Fibroblast of upper back skin (primary cell): Measurements from ENCODE around the gene HELLS.
A peak's percentile ranks its signal among the peaks of the same experiment; 100 is the strongest.
"Not testable (repeated sequence)": the region's sequence is repeated elsewhere in the genome, so short reads cannot be mapped to it uniquely, and the experiment has no call there.

ENCODE experiments used
- DNase-seq: peaks from one replicate; pipeline ENCODE4 v3.0.0-alpha.2; 2013

The HELLS gene

GRCh38 chr10:94545391-94546048 is at the start of gene HELLS:
Gene HELLS (plus strand): TSS chr10:94545788. CDS start chr10:94545922, 134 bp downstream.
- DNase-seq, result peak; percentile 88

- DNase-seq, result no peak
Observed at GRCh38 chr10:94496010-94496409, 49.6 kb upstream of the HELLS start.

GRCh38 chr10:94496646-94497045 is 48.9 kb upstream of the HELLS start:
- DNase-seq, result no peak

GRCh38 chr10:94500063-94500462 is 45.5 kb upstream of the HELLS start:
- DNase-seq, result peak; percentile 8

- DNase-seq, result no peak
Observed at GRCh38 chr10:94521276-94522250, 24.0 kb upstream of the HELLS start.

- DNase-seq, result peak; percentile 62
Observed at GRCh38 chr10:94524146-94524545, 21.4 kb upstream of the HELLS start.

GRCh38 chr10:94524711-94525110 is 20.9 kb upstream of the HELLS start:
- DNase-seq, result no peak

- DNase-seq, result not testable (repeated sequence)
Observed at GRCh38 chr10:94531550-94531949, 14.0 kb upstream of the HELLS start.

- no peak for DNase-seq
Observed at GRCh38 chr10:94533027-94533426, 12.6 kb upstream of the HELLS start.

GRCh38 chr10:94542282-94542681 is 3.3 kb upstream of the HELLS start:
- DNase-seq, result not testable (repeated sequence)

- peak; percentile 6 for DNase-seq
Observed at GRCh38 chr10:94546049-94546900, 687 bp downstream of the HELLS start.

- peak; percentile 6 for DNase-seq
Observed at GRCh38 chr10:94546901-94547185, 1.3 kb downstream of the HELLS start.

- DNase-seq, result no peak
Observed at GRCh38 chr10:94549221-94549620, 3.6 kb downstream of the HELLS start.

GRCh38 chr10:94567714-94568307 is 22.2 kb downstream of the HELLS start:
- DNase-seq, result not testable (repeated sequence)

GRCh38 chr10:94571081-94571480 is 25.5 kb downstream of the HELLS start:
- DNase-seq, result no peak

GRCh38 chr10:94571528-94571927 is 25.9 kb downstream of the HELLS start:
- peak; percentile 31 for DNase-seq

GRCh38 chr10:94578790-94579189 is 33.2 kb downstream of the HELLS start:
- no peak for DNase-seq

- DNase-seq, result no peak
Observed at GRCh38 chr10:94583124-94583523, 37.5 kb downstream of the HELLS start.

GRCh38 chr10:94591461-94592205 is 46.0 kb downstream of the HELLS start:
- no peak for DNase-seq

GRCh38 chr10:94602729-94603515 is 57.3 kb downstream of the HELLS start:
- no peak for DNase-seq

- DNase-seq, result no peak
Observed at GRCh38 chr10:94607111-94607510, 61.5 kb downstream of the HELLS start.
